Neuronal stem cell (in vitro differentiated cells): Measurements from ENCODE around the gene AP1G2.

Experiments
- DNase-seq: peaks from one replicate; pipeline ENCODE4 v3.0.0-alpha.2; 2013; ENCODE audit warnings: low spot score
- H2AFZ ChIP-seq: one replicate; pipeline ENCODE4 v1.6.1; 2013; ENCODE audit warnings: mild to moderate bottlenecking, low read length, inconsistent platforms
- H2AK5ac ChIP-seq: 2 replicates; pipeline ENCODE4 v1.6.1; 2013; ENCODE audit warnings: low read depth, mild to moderate bottlenecking, inconsistent platforms, low read length, moderate library complexity, mixed read lengths
- H2BK120ac ChIP-seq: 2 replicates; pipeline ENCODE4 v1.6.1; 2013; ENCODE audit warnings: low read depth, mild to moderate bottlenecking, inconsistent platforms, low read length, moderate library complexity, mixed read lengths
- H2BK12ac ChIP-seq: one replicate; pipeline ENCODE4 v1.6.1; 2013; ENCODE audit warnings: low read length, inconsistent platforms
- H2BK15ac ChIP-seq: 2 replicates; pipeline ENCODE4 v1.6.1; 2013; ENCODE audit warnings: mild to moderate bottlenecking, low read length, inconsistent platforms, mixed read lengths
- H2BK5ac ChIP-seq: one replicate; pipeline ENCODE4 v1.6.1; 2013; ENCODE audit warnings: inconsistent platforms, mild to moderate bottlenecking, low read length, moderate library complexity
- H3K14ac ChIP-seq: one replicate; pipeline ENCODE4 v1.6.1; 2013; ENCODE audit warnings: low read length, inconsistent platforms
- H3K18ac ChIP-seq: 2 replicates; pipeline ENCODE4 v1.6.1; 2013; ENCODE audit warnings: low read length, inconsistent platforms
- H3K23ac ChIP-seq: 2 replicates; pipeline ENCODE4 v1.6.1; 2013; ENCODE audit warnings: low read depth, mild to moderate bottlenecking, mixed read lengths, low read length, inconsistent platforms; ENCODE audit not compliant: poor library complexity
- H3K27ac ChIP-seq: replicated peaks from 3 replicates; pipeline ENCODE4 v1.5.1; 2013; ENCODE audit warnings: low read length, inconsistent platforms
- H3K27me3 ChIP-seq, 3 experiments: 2 replicates each; pipeline ENCODE4 v1.6.1; 2013; ENCODE audit warnings: low read length in 3 of 3, mild to moderate bottlenecking in 2 of 3, inconsistent platforms in 1 of 3, low read depth in 1 of 3, mixed read lengths in 1 of 3, moderate library complexity in 1 of 3; ENCODE audit not compliant: control insufficient read depth in 3 of 3, insufficient read depth in 3 of 3
- H3K36me3 ChIP-seq, 2 donors: replicated peaks in 1 of 2; 2 replicates each; pipeline ENCODE4 v1.6.1; 2013; ENCODE audit warnings: low read length in 2 of 2; ENCODE audit not compliant: control insufficient read depth in 2 of 2, insufficient read depth in 2 of 2
- H3K4ac ChIP-seq: 2 replicates; pipeline ENCODE4 v1.6.1; 2013; ENCODE audit warnings: inconsistent platforms, mild to moderate bottlenecking, low read length, moderate library complexity
- H3K4me1 ChIP-seq, 2 donors: 1 replicate in 1 of 2; 2 replicates in 1 of 2; pipeline ENCODE4 v1.6.1; 2013; ENCODE audit warnings: low read length in 2 of 2, low read depth in 1 of 2; ENCODE audit not compliant: control insufficient read depth in 2 of 2, insufficient read depth in 1 of 2
- H3K4me2 ChIP-seq: one replicate; pipeline ENCODE4 v1.6.1; 2013; ENCODE audit warnings: mild to moderate bottlenecking, low read length, inconsistent platforms; ENCODE audit not compliant: insufficient read depth, poor library complexity, severe bottlenecking
- H3K4me3 ChIP-seq, 2 donors: 2 replicates each; pipeline ENCODE4 v1.5.1; 2013; ENCODE audit warnings: low read length in 2 of 2, mild to moderate bottlenecking in 2 of 2, inconsistent platforms in 1 of 2, moderate library complexity in 1 of 2
- H3K79me1 ChIP-seq: one replicate; pipeline ENCODE4 v1.6.1; 2013; ENCODE audit warnings: low read depth, mild to moderate bottlenecking, inconsistent platforms, low read length, moderate library complexity
- H3K9ac ChIP-seq: one replicate; pipeline ENCODE4 v1.6.1; 2013; ENCODE audit warnings: mild to moderate bottlenecking, low read depth, low read length, inconsistent platforms; ENCODE audit not compliant: poor library complexity
- H3K9me3 ChIP-seq, 2 donors: replicated peaks in 1 of 2; 2 replicates each; pipeline versions ENCODE3 to v1.6.1; 2013; ENCODE audit warnings: low read length in 2 of 2, mild to moderate bottlenecking in 2 of 2, inconsistent platforms in 1 of 2, low read depth in 1 of 2, mixed read lengths in 1 of 2, moderate library complexity in 1 of 2; ENCODE audit not compliant: control insufficient read depth in 2 of 2, insufficient read depth in 1 of 2
- H4K8ac ChIP-seq: one replicate; pipeline ENCODE4 v1.6.1; 2013; ENCODE audit warnings: low read depth, mild to moderate bottlenecking, inconsistent platforms, low read length, moderate library complexity
- H4K91ac ChIP-seq: one replicate; pipeline ENCODE4 v1.6.1; 2013; ENCODE audit warnings: low read length, low read depth, mild to moderate bottlenecking, inconsistent platforms; ENCODE audit not compliant: poor library complexity
- WGBS, 2 donors: extraction: QIAGEN DNeasy Blood & Tissue Kit; methylation state at CpG; one replicate each; pipeline ENCODE4 v1.1.7; 2013; ENCODE audit warnings: missing lambda C conversion rate in 2 of 2, mixed read lengths in 1 of 2; ENCODE audit not compliant: insufficient read length in 2 of 2, insufficient replicate concordance in 1 of 2; ENCODE audit errors: extremely low coverage in 2 of 2; 5-methylcytosine and 5-hydroxymethylcytosine counted together

The AP1G2 gene

GRCh38 chr14:23548351-23549318, 19.0 kb downstream of the AP1G2 start:
- Histone ChIP-seq H3K27ac (peak overlapping the region; percentile 49), H4K8ac (no peak overlapping the region), H3K9ac (no peak overlapping the region), H3K36me3 (no peaks in the 10 kb centered on the region), H3K23ac (no peak overlapping the region), H3K79me1 (peaks cover 5% of the 10 kb centered on the region), H2BK5ac (no peak overlapping the region), H2BK12ac (no peak overlapping the region), H3K9me3 (no peaks in the 10 kb centered on the region), H3K4me1 (peaks cover 19 to 37% of the 10 kb centered on the region in 2 donors), H3K27me3 (no peaks in the 10 kb centered on the region), H4K91ac (no peak overlapping the region), H3K4me3 (no peak overlapping the region), H3K4me2 (no peak overlapping the region), H2AK5ac (no peak overlapping the region), H2AFZ (no peak overlapping the region), H3K4ac (no peak overlapping the region), H2BK120ac (no peak overlapping the region), H2BK15ac (no peak overlapping the region), H3K14ac (no peak overlapping the region), H3K18ac (no peak overlapping the region)
- DNase-seq, result no peak
- no CpG with 5 or more reads among the region's 18 CpGs for WGBS, 2 donors

- H3K18ac ChIP-seq, result no peak overlapping the region
- peak overlapping the region; percentile 5 for H3K27ac ChIP-seq
- H2BK120ac ChIP-seq, result no peak overlapping the region
- no peak overlapping the region for H3K9ac ChIP-seq
- no peak overlapping the region for H2AK5ac ChIP-seq
- no peak overlapping the region for H2BK5ac ChIP-seq
- WGBS, 2 donors, result no CpG with 5 or more reads among the region's 2 CpGs
- no peak overlapping the region for H2AFZ ChIP-seq
- H4K91ac ChIP-seq, result no peak overlapping the region
- peaks cover 5% of the 10 kb centered on the region for H3K79me1 ChIP-seq
- no peak overlapping the region for H4K8ac ChIP-seq
- no peak overlapping the region for H3K4ac ChIP-seq
- H3K36me3 ChIP-seq, result peaks cover 3 to 5% of the 10 kb centered on the region in 2 donors
- no peak for DNase-seq
- no peak overlapping the region for H3K4me2 ChIP-seq
- no peak overlapping the region for H2BK12ac ChIP-seq
- H3K4me1 ChIP-seq, result peaks cover 19 to 37% of the 10 kb centered on the region in 2 donors
- H3K4me3 ChIP-seq, result no peak overlapping the region
- H3K23ac ChIP-seq, result no peak overlapping the region
- no peaks in the 10 kb centered on the region for H3K9me3 ChIP-seq
- no peak overlapping the region for H2BK15ac ChIP-seq
- H3K27me3 ChIP-seq, result no peaks in the 10 kb centered on the region
- H3K14ac ChIP-seq, result no peak overlapping the region
Measured at GRCh38 chr14:23547924-23548323, 19.7 kb downstream of the AP1G2 start.

GRCh38 chr14:23546450-23547035, 21.0 kb downstream of the AP1G2 start:
- no peaks in the 10 kb centered on the region for H3K9me3 ChIP-seq
- H2AFZ ChIP-seq, result no peak overlapping the region
- no peak overlapping the region for H3K18ac ChIP-seq
- H2BK5ac ChIP-seq, result no peak overlapping the region
- no peak overlapping the region for H3K4me3 ChIP-seq
- H3K9ac ChIP-seq, result no peak overlapping the region
- H3K4me2 ChIP-seq, result no peak overlapping the region
- peaks cover 5% of the 10 kb centered on the region for H3K79me1 ChIP-seq
- no peaks in the 10 kb centered on the region for H3K27me3 ChIP-seq
- no peak overlapping the region for H2AK5ac ChIP-seq
- no peak overlapping the region for H3K27ac ChIP-seq
- peaks cover 5 to 6% of the 10 kb centered on the region in 2 donors for H3K36me3 ChIP-seq
- no peak overlapping the region for H4K8ac ChIP-seq
- no peak overlapping the region for H2BK15ac ChIP-seq
- no peak overlapping the region for H4K91ac ChIP-seq
- H3K23ac ChIP-seq, result no peak overlapping the region
- H3K4me1 ChIP-seq, result peaks cover 19 to 37% of the 10 kb centered on the region in 2 donors
- H2BK120ac ChIP-seq, result no peak overlapping the region
- no peak for DNase-seq
- no peak overlapping the region for H2BK12ac ChIP-seq
- H3K4ac ChIP-seq, result no peak overlapping the region
- no CpG with 5 or more reads among the region's 10 CpGs for WGBS, 2 donors
- H3K14ac ChIP-seq, result no peak overlapping the region

GRCh38 chr14:23545740-23546365, 21.7 kb downstream of the AP1G2 start:
- no peaks in the 10 kb centered on the region for H3K9me3 ChIP-seq
- no peak overlapping the region for H3K4me2 ChIP-seq
- no peak overlapping the region for H3K23ac ChIP-seq
- H3K18ac ChIP-seq, result no peak overlapping the region
- no peak overlapping the region for H2BK5ac ChIP-seq
- H3K27ac ChIP-seq, result no peak overlapping the region
- no peak overlapping the region for H4K8ac ChIP-seq
- H3K14ac ChIP-seq, result no peak overlapping the region
- no peak overlapping the region for H2BK15ac ChIP-seq
- H2BK120ac ChIP-seq, result no peak overlapping the region
- no peaks in the 10 kb centered on the region for H3K27me3 ChIP-seq
- no peak overlapping the region for H2BK12ac ChIP-seq
- no peak overlapping the region for H2AFZ ChIP-seq
- no peak overlapping the region for H3K4ac ChIP-seq
- no peak overlapping the region for H2AK5ac ChIP-seq
- H3K9ac ChIP-seq, result no peak overlapping the region
- no peak overlapping the region for H3K4me3 ChIP-seq
- H3K79me1 ChIP-seq, result peaks cover 5% of the 10 kb centered on the region
- no peak overlapping the region for H4K91ac ChIP-seq
- peaks cover 5 to 6% of the 10 kb centered on the region in 2 donors for H3K36me3 ChIP-seq
- no CpG with 5 or more reads among the region's 4 CpGs for WGBS, 2 donors
- peaks cover 19 to 37% of the 10 kb centered on the region in 2 donors for H3K4me1 ChIP-seq
- no peak for DNase-seq
